ENCODE measurements around the gene CCL20. TPM values are rescaled to one million over a fixed set of nuclear protein-coding genes. Genes with fewer than 3 reads are reported as not detected.

The CCL20 gene
- total RNA-seq, 1 experiment from 2014 or later = not detected

DNA sequence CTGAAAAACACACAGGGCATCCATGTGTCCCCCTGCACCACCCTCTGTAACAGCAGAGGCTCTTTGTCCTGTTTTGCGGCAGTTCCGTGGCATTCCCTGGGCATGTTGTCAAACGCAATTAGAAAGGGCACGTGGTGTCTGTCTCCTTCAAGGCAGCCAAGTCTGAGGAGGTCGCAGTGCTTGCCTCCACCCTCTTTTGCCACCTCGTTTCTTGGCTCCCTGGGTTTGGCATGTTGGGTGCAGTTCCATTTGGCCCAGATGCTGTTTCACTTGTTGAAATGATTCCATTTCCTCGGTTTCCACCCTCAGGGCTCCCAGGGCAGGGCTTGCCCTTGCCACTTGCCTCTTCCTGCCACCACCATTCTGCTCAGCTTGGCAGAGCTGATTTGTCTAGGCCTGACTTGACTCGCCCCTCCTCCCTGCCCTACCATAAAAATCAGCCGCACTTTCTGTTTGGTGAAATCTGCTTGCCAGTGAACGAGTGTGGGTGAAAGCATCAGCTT is 12.4 kb downstream of the CCL20 start:
- BruUV-seq (replicated peaks) = no TSS peak

DNA sequence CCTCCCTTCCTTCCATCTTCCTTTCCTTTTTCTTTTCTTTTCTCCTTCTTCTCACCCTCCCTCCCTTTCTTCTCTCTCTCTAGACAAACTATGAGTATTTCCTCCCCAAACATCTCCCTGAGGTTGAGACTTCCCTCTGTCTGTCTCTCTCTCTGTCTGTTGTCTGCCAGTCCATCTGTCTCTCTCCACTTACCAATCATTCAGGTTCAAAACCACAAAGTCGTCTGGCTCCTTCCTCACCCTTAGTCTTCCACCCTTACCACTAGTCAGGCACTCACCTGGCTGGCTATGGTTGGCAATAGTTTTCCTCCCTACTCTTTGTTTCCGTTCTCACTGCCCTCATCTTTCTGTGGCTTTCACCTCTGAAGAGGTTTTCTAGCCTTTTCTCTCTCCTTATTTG is 12.9 kb downstream of the CCL20 start:
- ChIA-PET CTCF (interaction anchor here (0.6 kb wide), 1 partner anchor 61 kb away, joined by 3 read pairs; no protein-coding TSS in a partner anchor), POLR2A (ENCODE audit: low non-redundant PET) (no interaction called here)
- BruUV-seq (replicated peaks) = no TSS peak
- no peak overlapping the region for H3K27ac ChIP-seq (ENCODE audit: low read depth, low read length, poor library complexity, severe bottlenecking)
- H3K36me3 ChIP-seq (ENCODE audit: insufficient read depth, low read length, poor library complexity, severe bottlenecking) = no peaks in the 10 kb centered on the region
- DNase-seq (ENCODE audit: low spot score) = no peak
- TF ChIP-seq, protein P1, sequence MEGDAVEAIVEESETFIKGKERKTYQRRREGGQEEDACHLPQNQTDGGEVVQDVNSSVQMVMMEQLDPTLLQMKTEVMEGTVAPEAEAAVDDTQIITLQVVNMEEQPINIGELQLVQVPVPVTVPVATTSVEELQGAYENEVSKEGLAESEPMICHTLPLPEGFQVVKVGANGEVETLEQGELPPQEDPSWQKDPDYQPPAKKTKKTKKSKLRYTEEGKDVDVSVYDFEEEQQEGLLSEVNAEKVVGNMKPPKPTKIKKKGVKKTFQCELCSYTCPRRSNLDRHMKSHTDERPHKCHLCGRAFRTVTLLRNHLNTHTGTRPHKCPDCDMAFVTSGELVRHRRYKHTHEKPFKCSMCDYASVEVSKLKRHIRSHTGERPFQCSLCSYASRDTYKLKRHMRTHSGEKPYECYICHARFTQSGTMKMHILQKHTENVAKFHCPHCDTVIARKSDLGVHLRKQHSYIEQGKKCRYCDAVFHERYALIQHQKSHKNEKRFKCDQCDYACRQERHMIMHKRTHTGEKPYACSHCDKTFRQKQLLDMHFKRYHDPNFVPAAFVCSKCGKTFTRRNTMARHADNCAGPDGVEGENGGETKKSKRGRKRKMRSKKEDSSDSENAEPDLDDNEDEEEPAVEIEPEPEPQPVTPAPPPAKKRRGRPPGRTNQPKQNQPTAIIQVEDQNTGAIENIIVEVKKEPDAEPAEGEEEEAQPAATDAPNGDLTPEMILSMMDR (conservative IDR thresholded peaks at IDR 0.05; ENCODE audit: low read depth, low read length) = no peak
- no peak for TF ChIP-seq EZH2 (IDR thresholded peaks at IDR 0.05; ENCODE audit: borderline replicate concordance, low read depth, low read length, poor library complexity, severe bottlenecking)
- H3K9me3 ChIP-seq (ENCODE audit: low read depth, low read length, poor library complexity, severe bottlenecking) = no peaks in the 10 kb centered on the region
- H3K4me1 ChIP-seq (ENCODE audit: insufficient read depth, low read length, poor library complexity, severe bottlenecking) = no peaks in the 10 kb centered on the region
- no peak overlapping the region for H3K4me3 ChIP-seq (ENCODE audit: low read depth, low read length, poor library complexity, severe bottlenecking)
- no peaks in the 10 kb centered on the region for H3K27me3 ChIP-seq (replicated peaks; ENCODE audit: insufficient read depth, low read depth, low read length, poor library complexity)
- intact Hi-C loops (cut with micrococcal nuclease; ENCODE audit: unreplicated experiment) = no loop called here

More for the DNA sequence above, 12.4 kb downstream of the CCL20 start:
- no peaks in the 10 kb centered on the region for H3K4me1 ChIP-seq (ENCODE audit: insufficient read depth, low read length, poor library complexity, severe bottlenecking)
- no peak overlapping the region for H3K27ac ChIP-seq (ENCODE audit: low read depth, low read length, poor library complexity, severe bottlenecking)
- no peak overlapping the region for H3K4me3 ChIP-seq (ENCODE audit: low read depth, low read length, poor library complexity, severe bottlenecking)
- H3K36me3 ChIP-seq (ENCODE audit: insufficient read depth, low read length, poor library complexity, severe bottlenecking) = no peaks in the 10 kb centered on the region
- intact Hi-C loops (cut with micrococcal nuclease; ENCODE audit: unreplicated experiment) = no loop called here
- POLR2A ChIA-PET (ENCODE audit: low non-redundant PET) = no interaction called here
- CTCF ChIA-PET = interaction anchor here (0.6 kb wide), 2 partner anchors 52 to 61 kb away, joined by 3 to 8 read pairs; no protein-coding TSS in a partner anchor
- no peak for DNase-seq (ENCODE audit: low spot score)
- H3K9me3 ChIP-seq (ENCODE audit: low read depth, low read length, poor library complexity, severe bottlenecking) = no peaks in the 10 kb centered on the region
- TF ChIP-seq, protein P1 (conservative IDR thresholded peaks at IDR 0.05; ENCODE audit: low read depth, low read length) = no peak
- no peak for TF ChIP-seq EZH2 (IDR thresholded peaks at IDR 0.05; ENCODE audit: borderline replicate concordance, low read depth, low read length, poor library complexity, severe bottlenecking)
- H3K27me3 ChIP-seq (replicated peaks; ENCODE audit: insufficient read depth, low read depth, low read length, poor library complexity) = no peaks in the 10 kb centered on the region

DNA sequence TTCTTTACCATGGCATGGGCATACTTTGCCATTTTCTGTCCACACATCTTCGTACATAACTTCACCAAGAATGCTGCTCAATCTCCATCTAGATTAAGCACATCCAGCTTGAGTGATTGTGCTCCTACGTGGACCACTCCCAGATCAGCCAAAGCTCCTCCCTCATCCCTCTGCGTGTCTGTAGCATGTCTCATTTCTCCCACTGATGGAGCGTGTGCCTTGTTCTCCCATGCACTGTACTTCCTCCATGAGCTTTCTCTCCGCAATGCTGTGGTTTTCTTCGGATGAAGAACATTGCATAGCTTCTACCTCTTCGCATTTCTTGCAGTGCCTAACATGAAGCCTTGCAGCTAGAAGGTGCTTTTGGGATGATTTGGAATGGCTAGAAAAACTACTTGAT is 13.5 kb downstream of the CCL20 start:
- ChIA-PET POLR2A (ENCODE audit: low non-redundant PET) (no interaction called here), CTCF (no interaction called here)
- H3K4me1 ChIP-seq (ENCODE audit: insufficient read depth, low read length, poor library complexity, severe bottlenecking) = no peaks in the 10 kb centered on the region
- TF ChIP-seq, protein P1 (conservative IDR thresholded peaks at IDR 0.05; ENCODE audit: low read depth, low read length) = no peak
- TF ChIP-seq EZH2 (IDR thresholded peaks at IDR 0.05; ENCODE audit: borderline replicate concordance, low read depth, low read length, poor library complexity, severe bottlenecking) = no peak
- H3K4me3 ChIP-seq (ENCODE audit: low read depth, low read length, poor library complexity, severe bottlenecking) = no peak overlapping the region
- no peaks in the 10 kb centered on the region for H3K27me3 ChIP-seq (replicated peaks; ENCODE audit: insufficient read depth, low read depth, low read length, poor library complexity)
- H3K36me3 ChIP-seq (ENCODE audit: insufficient read depth, low read length, poor library complexity, severe bottlenecking) = no peaks in the 10 kb centered on the region
- intact Hi-C loops (cut with micrococcal nuclease; ENCODE audit: unreplicated experiment) = no loop called here
- DNase-seq (ENCODE audit: low spot score) = no peak
- BruUV-seq (replicated peaks) = no TSS peak
- H3K27ac ChIP-seq (ENCODE audit: low read depth, low read length, poor library complexity, severe bottlenecking) = no peak overlapping the region
- H3K9me3 ChIP-seq (ENCODE audit: low read depth, low read length, poor library complexity, severe bottlenecking) = no peaks in the 10 kb centered on the region

Measured in A673 (cell line).